Thyroid gland (tissue), 4 donors: Measurements from ENCODE around the gene ATP8B1. TPM values are rescaled to one million over a fixed set of nuclear protein-coding genes. Genes with fewer than 3 reads are reported as not detected.
"Not testable (repeated sequence)": the region's sequence is repeated elsewhere in the genome, so short reads cannot be mapped to it uniquely, and the experiment has no call there.

ENCODE experiments used
- DNase-seq, 2 donors: peaks; one replicate each; pipeline ENCODE4 v3.0.0-alpha.2; 2019
- H3K27ac ChIP-seq, 3 donors: fragments of 200-600 bp; sonication (generic); 1 replicate in 2 of 3; 2 replicates in 1 of 3; pipeline ENCODE4 v1.5.1; 2016 to 2019; ENCODE audit warnings: mild to moderate bottlenecking in 1 of 3, moderate library complexity in 1 of 3
- H3K27me3 ChIP-seq: fragments of 200-600 bp; sonication (generic); one replicate; pipeline ENCODE4 v1.5.1; 2019
- H3K36me3 ChIP-seq, 2 donors: fragments of 200-600 bp; sonication (generic); one replicate each; pipeline ENCODE4 v1.5.1; 2016 to 2019
- H3K4me1 ChIP-seq, 2 donors: fragments of 200-600 bp; sonication (generic); one replicate each; pipeline ENCODE4 v1.5.1; 2017 to 2019
- H3K4me3 ChIP-seq, 3 donors: fragments of 200-600 bp; sonication (generic); replicated peaks in 1 of 3; 1 replicate in 2 of 3; 2 replicates in 1 of 3; pipeline ENCODE4 v1.5.1; 2016; ENCODE audit warnings: mild to moderate bottlenecking in 1 of 3
- H3K9me3 ChIP-seq: fragments of 200-600 bp; sonication (generic); one replicate; pipeline ENCODE4 v1.5.1; 2017
- POLR2A ChIP-seq, 2 donors: fragments of 450-650 bp; IDR thresholded peaks; one replicate each; pipeline ENCODE4 v1.6.1; 2017; ENCODE audit warnings: antibody characterized with exemption in 2 of 2, mild to moderate bottlenecking in 2 of 2, moderate library complexity in 1 of 2
- WGBS, 2 donors: methylation state at CpG; one replicate each; pipeline ENCODE4 v1.1.5; 2017; 5-methylcytosine and 5-hydroxymethylcytosine counted together
- intact Hi-C: fragments of 100-400 bp; cut with DNase I; formaldehyde crosslinking; loops from one replicate; pipeline ENCODE4 v1.15.1; 2023
- total RNA-seq, 4 donors: library from RNA; depleted of rRNA; stranded (reverse); fragments of >200 nt; gene quantifications; one replicate each; pipeline ENCODE4 v1.2.3, GENCODE V29; 2016
- TF ChIP-seq, protein P1 (sequence below), 6 experiments: fragments of 200-600 bp in 3 of 6; fragments of 450-650 bp in 3 of 6; sonication (generic) in 3 of 6; IDR thresholded peaks; one replicate each; pipeline ENCODE4 v1.5.1; 2016 to 2019; ENCODE audit warnings: antibody characterized with exemption in 6 of 6, mild to moderate bottlenecking in 2 of 6, inconsistent platforms in 1 of 6, moderate library complexity in 1 of 6

The ATP8B1 gene
- total RNA-seq = 10 to 100 TPM; 45.8 to 71.8 (median 58.2) TPM

DNA sequence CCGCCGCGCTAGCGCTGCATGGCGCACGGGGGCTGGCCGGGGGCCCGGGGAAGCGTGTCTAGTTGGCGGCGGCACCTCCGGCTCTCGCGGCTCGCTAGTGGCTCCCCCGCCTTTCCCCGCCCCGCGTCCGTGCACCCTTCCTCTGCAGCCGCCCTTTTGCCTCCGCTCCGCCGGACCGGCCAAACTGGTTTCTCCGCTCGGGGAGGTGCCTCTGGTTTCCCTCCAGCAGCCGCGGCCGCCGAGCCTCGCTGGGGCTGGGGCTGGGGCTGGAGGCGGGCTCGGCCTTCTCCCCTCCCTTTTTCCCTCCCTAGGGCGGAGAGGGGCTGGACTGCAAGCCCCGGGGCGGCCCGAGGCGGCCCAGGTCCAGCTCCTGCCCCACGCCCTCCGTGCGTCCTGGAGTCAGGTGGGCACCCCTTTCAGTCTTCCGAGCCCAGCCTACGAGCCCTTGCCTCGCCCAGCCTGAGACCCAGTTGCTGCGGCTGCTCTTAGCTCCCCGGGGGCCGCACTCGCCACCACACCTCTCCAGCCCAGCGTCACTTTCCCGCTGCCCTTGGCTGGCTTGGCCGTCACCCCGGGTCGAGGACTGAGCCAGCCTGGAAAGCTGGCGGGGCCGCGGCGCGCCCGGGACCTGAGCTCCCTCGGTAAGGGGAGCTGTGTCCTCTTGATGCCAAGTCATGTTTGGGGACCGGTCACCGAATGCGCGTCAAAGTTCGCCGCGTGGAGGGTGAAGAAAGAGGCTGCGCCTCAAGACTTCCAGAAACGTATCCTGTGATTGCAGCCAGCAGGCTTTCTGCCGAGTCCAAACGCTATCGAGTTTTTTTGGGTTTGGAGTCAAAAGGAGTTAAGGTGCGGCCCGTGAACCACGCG lies at the start of gene ATP8B1:
ATP8B1 (minus strand) TSS at position 213 of the 867 bp plus-strand sequence. CDS start 71,508 bp downstream, outside the sequence.
- TF ChIP-seq, protein P1, sequence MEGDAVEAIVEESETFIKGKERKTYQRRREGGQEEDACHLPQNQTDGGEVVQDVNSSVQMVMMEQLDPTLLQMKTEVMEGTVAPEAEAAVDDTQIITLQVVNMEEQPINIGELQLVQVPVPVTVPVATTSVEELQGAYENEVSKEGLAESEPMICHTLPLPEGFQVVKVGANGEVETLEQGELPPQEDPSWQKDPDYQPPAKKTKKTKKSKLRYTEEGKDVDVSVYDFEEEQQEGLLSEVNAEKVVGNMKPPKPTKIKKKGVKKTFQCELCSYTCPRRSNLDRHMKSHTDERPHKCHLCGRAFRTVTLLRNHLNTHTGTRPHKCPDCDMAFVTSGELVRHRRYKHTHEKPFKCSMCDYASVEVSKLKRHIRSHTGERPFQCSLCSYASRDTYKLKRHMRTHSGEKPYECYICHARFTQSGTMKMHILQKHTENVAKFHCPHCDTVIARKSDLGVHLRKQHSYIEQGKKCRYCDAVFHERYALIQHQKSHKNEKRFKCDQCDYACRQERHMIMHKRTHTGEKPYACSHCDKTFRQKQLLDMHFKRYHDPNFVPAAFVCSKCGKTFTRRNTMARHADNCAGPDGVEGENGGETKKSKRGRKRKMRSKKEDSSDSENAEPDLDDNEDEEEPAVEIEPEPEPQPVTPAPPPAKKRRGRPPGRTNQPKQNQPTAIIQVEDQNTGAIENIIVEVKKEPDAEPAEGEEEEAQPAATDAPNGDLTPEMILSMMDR (IDR thresholded peaks at IDR 0.05) = peak in 2 of 6 experiments; percentile 25 to 36
- TF ChIP-seq POLR2A (IDR thresholded peaks at IDR 0.05) = peak; percentile 62 to 92
- 2 to 6% methylated on average over 31 to 46 of the region's 77 CpGs for WGBS, 2 donors
- Histone ChIP-seq H3K36me3 (no peaks in the 10 kb centered on the region), H3K4me3 (peak within 1 kb of the TSS; percentile 34 to 88 (median 84)), H3K9me3 (no peaks in the 10 kb centered on the region), H3K4me1 (peaks cover 53 to 63% of the 10 kb centered on the region in 2 donors), H3K27me3 (no peaks in the 10 kb centered on the region), H3K27ac (peak within 1 kb of the TSS; percentile 95 to 97 (median 95))
- peak; percentile 99 for DNase-seq
- intact Hi-C loops = loop anchor here (10.0 kb wide), 2 partner anchors 99 to 179 kb away; partner anchors contain the start of gene NARS1

DNA sequence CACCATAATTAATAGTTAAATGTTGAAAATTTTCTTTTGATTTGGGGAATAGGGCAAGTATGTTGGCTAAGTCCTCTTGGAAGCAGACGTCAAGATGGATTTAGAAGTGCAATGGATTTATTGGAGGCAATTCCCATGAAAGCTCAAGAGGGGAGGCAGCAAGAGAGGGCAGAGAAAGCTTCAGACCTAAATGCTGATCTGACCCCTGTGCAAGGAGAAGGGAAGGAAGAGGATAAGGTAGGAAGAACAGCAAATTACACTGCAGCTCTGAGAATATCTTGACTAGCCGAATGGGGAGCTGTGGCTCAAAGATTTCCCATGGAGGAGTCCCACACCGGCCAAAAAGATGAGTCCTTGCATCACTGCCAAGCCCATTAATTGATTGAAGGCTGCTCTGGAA lies 46.9 kb upstream of the ATP8B1 start:
- Histone ChIP-seq H3K27me3 (no peaks in the 10 kb centered on the region), H3K9me3 (no peaks in the 10 kb centered on the region), H3K4me3 (no peak overlapping the region), H3K4me1 (no peaks in the 10 kb centered on the region), H3K27ac (no peak overlapping the region), H3K36me3 (no peaks in the 10 kb centered on the region)
- intact Hi-C loops = no loop called here
- DNase-seq = no peak
- WGBS, 2 donors = 75 to 95% methylated on average over 3 of the region's 3 CpGs
- TF ChIP-seq POLR2A (IDR thresholded peaks at IDR 0.05) = no peak
- TF ChIP-seq, protein P1 (IDR thresholded peaks at IDR 0.05) = no peak

DNA sequence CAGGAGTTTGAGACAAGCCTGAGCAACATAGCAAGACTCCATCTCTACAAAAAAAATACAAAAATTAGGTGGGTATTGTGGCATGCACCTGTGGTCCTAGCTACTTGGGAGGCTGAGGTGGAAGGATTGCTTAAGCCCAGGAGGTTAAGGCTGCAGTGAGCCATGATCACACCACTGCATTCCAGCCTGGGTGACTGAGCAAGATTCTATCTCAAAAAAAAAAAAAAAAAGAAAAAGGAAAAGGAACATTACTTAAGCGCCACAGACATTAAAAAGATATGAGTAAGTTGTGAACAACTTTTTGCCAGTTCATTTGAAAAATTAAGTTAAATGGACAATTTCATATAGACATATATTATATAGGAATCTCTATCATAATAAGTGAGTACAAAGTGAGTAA lies 45.3 kb upstream of the ATP8B1 start:
- H3K27ac ChIP-seq, H3K9me3 ChIP-seq, H3K27me3 ChIP-seq, intact Hi-C loops, H3K4me1 ChIP-seq, H3K4me3 ChIP-seq, DNase-seq, H3K36me3 ChIP-seq: not testable (repeated sequence)
- WGBS, 2 donors = 93% methylated on average over 1 of the region's 1 CpG

DNA sequence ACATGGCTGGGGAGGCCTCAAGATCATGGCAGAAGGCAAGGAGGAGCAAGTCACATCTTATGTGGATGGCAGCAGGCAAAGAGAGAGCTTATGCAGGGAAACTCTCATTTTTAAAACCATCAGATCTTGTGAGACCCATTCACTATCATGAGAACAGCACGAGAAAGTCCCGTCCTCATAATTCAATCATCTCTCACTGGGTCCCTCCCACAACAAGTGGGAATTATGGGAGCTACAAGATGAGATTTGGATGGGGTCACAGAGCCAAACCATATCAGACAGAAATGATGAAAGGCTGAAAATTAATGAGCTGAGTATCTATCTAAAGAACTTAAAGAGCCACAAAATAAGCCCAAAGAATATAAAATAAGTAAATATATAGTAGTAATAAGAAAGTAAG lies 44.3 kb upstream of the ATP8B1 start:
- H3K27ac ChIP-seq, H3K9me3 ChIP-seq, H3K36me3 ChIP-seq, H3K4me1 ChIP-seq, DNase-seq, intact Hi-C loops, H3K4me3 ChIP-seq, H3K27me3 ChIP-seq: not testable (repeated sequence)
- WGBS, 2 donors = 74 to 92% methylated on average over 2 of the region's 2 CpGs

DNA sequence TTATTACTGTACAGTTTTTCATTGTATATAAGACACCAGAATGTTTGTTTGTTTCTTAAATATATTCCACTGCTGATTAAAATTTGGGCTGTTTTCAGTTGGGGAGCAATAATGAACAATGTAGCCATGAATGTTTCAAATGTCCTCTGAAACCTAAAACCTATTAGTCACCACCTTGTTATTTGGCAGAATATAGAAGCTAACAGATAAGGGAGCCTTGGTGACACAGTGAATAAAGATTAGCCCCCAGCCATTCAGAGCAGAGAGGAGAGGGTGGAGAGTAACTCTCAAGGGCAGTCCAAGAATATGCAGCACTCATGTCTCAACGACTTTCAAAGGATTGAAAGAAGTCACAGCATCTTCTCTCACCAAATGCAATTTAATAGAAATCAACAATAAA lies 43.1 kb upstream of the ATP8B1 start:
- no peaks in the 10 kb centered on the region for H3K4me1 ChIP-seq
- no peaks in the 10 kb centered on the region for H3K36me3 ChIP-seq
- H3K27me3 ChIP-seq = no peaks in the 10 kb centered on the region
- H3K27ac ChIP-seq = no peak overlapping the region
- intact Hi-C loops = no loop called here
- 16 to 44% methylated on average over 1 of the region's 1 CpG for WGBS, 2 donors
- no peak for DNase-seq
- no peak for TF ChIP-seq POLR2A (IDR thresholded peaks at IDR 0.05)
- TF ChIP-seq, protein P1 (IDR thresholded peaks at IDR 0.05) = no peak
- H3K9me3 ChIP-seq = no peaks in the 10 kb centered on the region
- no peak overlapping the region for H3K4me3 ChIP-seq

DNA sequence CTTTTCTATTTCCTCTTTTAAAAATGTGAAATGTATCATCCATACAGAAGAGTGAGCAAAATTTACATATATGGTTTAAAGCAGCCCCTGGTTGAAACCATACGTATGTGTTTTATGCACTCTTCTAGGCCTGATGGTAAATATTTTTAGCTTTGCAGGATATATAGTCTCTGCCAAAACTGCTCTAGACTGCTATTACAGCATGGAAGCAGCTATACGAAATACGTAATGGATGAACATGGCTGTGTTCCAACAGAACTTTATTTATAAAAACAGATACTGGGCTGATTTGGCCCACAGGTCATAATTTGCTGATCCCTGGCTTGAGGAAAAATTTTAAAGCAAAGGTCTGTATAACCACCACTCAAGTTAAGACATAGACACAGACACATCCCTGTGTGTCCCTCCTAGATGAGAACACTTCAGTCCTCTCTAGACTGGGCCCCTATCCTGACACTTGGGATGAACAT lies 42.5 kb upstream of the ATP8B1 start:
- intact Hi-C loops = no loop called here
- no peak overlapping the region for H3K27ac ChIP-seq
- no peaks in the 10 kb centered on the region for H3K36me3 ChIP-seq
- H3K9me3 ChIP-seq = no peaks in the 10 kb centered on the region
- 83 to 87% methylated on average over 3 of the region's 3 CpGs for WGBS, 2 donors
- H3K4me1 ChIP-seq = no peaks in the 10 kb centered on the region
- no peak for TF ChIP-seq POLR2A (IDR thresholded peaks at IDR 0.05)
- TF ChIP-seq, protein P1 (IDR thresholded peaks at IDR 0.05) = no peak
- no peak overlapping the region for H3K4me3 ChIP-seq
- DNase-seq = no peak
- no peaks in the 10 kb centered on the region for H3K27me3 ChIP-seq
